Body of pancreas (tissue), 4 donors: ENCODE results near the gene LELP1. TPM values are rescaled to one million over a fixed set of nuclear protein-coding genes. Genes with fewer than 3 reads are reported as not detected.

ENCODE experiments used
- ATAC-seq: fragments of 150-250 bp; one replicate; pipeline ENCODE4 v1.9.1; 2016
- DNase-seq, 4 donors: peaks; one replicate each; pipeline ENCODE4 v3.0.0-alpha.2; 2019
- H3K27ac ChIP-seq, 4 donors: fragments of 200-600 bp; sonication (generic); 1 replicate in 3 of 4; 2 replicates in 1 of 4; pipeline versions ENCODE4 v1.5.1 to v1.6.1; 2016 to 2019; ENCODE audit warnings: mild to moderate bottlenecking in 1 of 4, mixed read lengths in 1 of 4, moderate library complexity in 1 of 4
- H3K27me3 ChIP-seq, 2 donors: fragments of 200-600 bp; sonication (generic); one replicate each; pipeline ENCODE4 v1.6.0; 2016; ENCODE audit warnings: mild to moderate bottlenecking in 1 of 2
- H3K36me3 ChIP-seq, 2 donors: fragments of 200-600 bp; sonication (generic); replicated peaks in 1 of 2; 2 replicates each; pipeline ENCODE4 v1.5.1; 2016; ENCODE audit warnings: low read depth in 2 of 2; ENCODE audit not compliant: insufficient read depth in 1 of 2
- H3K4me1 ChIP-seq: fragments of 200-600 bp; sonication (generic); one replicate; pipeline ENCODE4 v1.6.0; 2016
- H3K4me3 ChIP-seq, 2 donors: fragments of 200-600 bp; sonication (generic); 1 replicate in 1 of 2; 2 replicates in 1 of 2; pipeline ENCODE4 v1.5.1; 2016 to 2019
- H3K9me3 ChIP-seq, 3 donors: fragments of 200-600 bp; sonication (generic); 1 replicate in 2 of 3; 2 replicates in 1 of 3; pipeline ENCODE4 v1.5.1; 2016
- CTCF ChIP-seq, 7 experiments: fragments of 450-650 bp in 4 of 7; fragments of 200-600 bp in 3 of 7; sonication (generic) in 3 of 7; IDR thresholded peaks; one replicate each; pipeline ENCODE4 v1.5.1; 2016 to 2019; ENCODE audit warnings: antibody characterized with exemption in 7 of 7
- POLR2A ChIP-seq, 3 donors: fragments of 450-650 bp; IDR thresholded peaks; one replicate each; pipeline ENCODE4 v1.6.1; 2016; ENCODE audit warnings: antibody characterized with exemption in 3 of 3, mild to moderate bottlenecking in 2 of 3
- WGBS, 2 donors: methylation state at CpG; one replicate each; pipeline ENCODE4 v1.1.5; 2017; 5-methylcytosine and 5-hydroxymethylcytosine counted together
- intact Hi-C: fragments of 100-400 bp; cut with DNase I; formaldehyde crosslinking; loops from one replicate; pipeline ENCODE4 v1.15.1; 2023
- total RNA-seq, 2 donors: library from RNA; depleted of rRNA; stranded (reverse); fragments of >200 nt; gene quantifications; one replicate each; pipeline ENCODE4 v1.1.0, GENCODE V29; 2016

Gene LELP1
- total RNA-seq, 2 donors from 2014 or later: not detected

DNA sequence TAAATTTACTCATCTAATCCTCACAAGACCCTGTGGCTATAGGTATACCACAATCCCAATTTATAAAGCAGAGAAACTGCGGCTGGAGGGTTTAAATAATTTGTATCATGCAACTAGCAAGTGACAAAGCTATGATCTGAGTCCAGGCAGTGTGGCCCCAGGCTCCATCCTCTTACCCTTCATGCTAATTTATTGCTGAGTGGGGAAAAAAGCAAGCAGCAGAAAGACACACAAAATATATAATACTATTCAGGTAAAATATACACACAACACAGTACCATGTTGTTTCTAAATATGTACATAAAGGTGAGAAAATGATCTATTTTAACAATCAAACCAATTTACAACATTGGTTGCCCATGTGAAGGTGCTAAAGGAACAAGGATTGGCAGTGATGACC, 38.9 kb downstream of the LELP1 start:
- Histone ChIP-seq H3K27me3 (no peaks in the 10 kb centered on the region), H3K27ac (no peak overlapping the region), H3K36me3 (no peaks in the 10 kb centered on the region), H3K9me3 (no peaks in the 10 kb centered on the region), H3K4me1 (no peaks in the 10 kb centered on the region), H3K4me3 (no peak overlapping the region)
- WGBS, 2 donors: 69 to 81% methylated on average over 1 of the region's 1 CpG
- DNase-seq (no peak), ATAC-seq (no peak)
- TF ChIP-seq POLR2A (IDR thresholded peaks at IDR 0.05) (no peak), CTCF (IDR thresholded peaks at IDR 0.05) (no peak)
- intact Hi-C loops: no loop called here

- Histone ChIP-seq H3K27me3 (no peaks in the 10 kb centered on the region), H3K27ac (no peak overlapping the region), H3K9me3 (no peaks in the 10 kb centered on the region), H3K4me1 (no peaks in the 10 kb centered on the region), H3K4me3 (no peak overlapping the region), H3K36me3 (no peaks in the 10 kb centered on the region)
- no peak for TF ChIP-seq CTCF (IDR thresholded peaks at IDR 0.05)
- TF ChIP-seq POLR2A (IDR thresholded peaks at IDR 0.05): no peak
- DNase-seq (no peak), ATAC-seq (no peak)
- 75% methylated on average over 4 of the region's 4 CpGs for WGBS, 2 donors
- intact Hi-C loops: no loop called here
Observed at GRCh38 chr1:153245466-153245865, 42.2 kb downstream of the LELP1 start.

DNA sequence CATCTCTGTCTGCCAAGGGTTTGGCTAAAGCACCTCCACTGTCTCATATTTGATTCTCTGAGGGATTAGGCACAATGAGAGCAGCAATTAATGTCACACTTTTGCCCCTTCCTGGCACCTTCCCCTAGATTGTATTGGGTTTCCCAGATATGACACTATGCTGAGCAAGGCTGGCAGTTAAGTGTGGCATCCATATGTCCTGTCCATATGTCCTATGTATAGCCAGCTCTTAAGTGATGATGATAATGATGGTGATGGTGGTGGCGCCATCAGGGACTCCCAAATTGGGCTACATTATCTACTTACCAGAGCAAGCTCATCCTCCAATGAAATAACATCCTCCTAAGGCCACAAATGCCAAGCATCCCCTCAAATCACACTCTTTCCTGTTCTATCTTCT, 42.8 kb downstream of the LELP1 start:
- DNase-seq: no peak
- intact Hi-C loops: no loop called here
- 50 to 74% methylated on average over 1 of the region's 1 CpG for WGBS, 2 donors

DNA sequence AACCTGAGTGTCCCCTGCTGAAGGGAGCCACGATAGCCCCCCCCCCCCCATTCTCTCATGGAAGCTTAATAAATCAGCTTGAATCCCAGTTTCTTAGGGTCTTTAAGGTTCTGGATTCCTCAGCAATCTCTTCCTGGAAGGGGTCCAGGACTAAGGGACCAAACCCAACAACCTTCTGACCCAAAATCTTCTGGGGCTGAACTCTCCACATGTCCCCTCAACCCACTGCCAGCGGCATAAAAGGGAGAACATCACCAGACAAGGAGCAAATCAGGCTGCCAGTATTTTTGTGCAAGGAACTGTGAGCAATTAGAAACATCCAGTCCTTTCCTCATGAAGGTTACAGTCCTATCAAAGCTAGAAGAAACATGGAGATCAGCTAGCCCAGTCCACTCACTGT, 43.6 kb downstream of the LELP1 start:
- Histone ChIP-seq H3K9me3 (no peaks in the 10 kb centered on the region), H3K4me3 (no peak overlapping the region), H3K27ac (no peak overlapping the region), H3K4me1 (no peaks in the 10 kb centered on the region), H3K27me3 (no peaks in the 10 kb centered on the region), H3K36me3 (no peaks in the 10 kb centered on the region)
- TF ChIP-seq POLR2A (IDR thresholded peaks at IDR 0.05) (no peak), CTCF (IDR thresholded peaks at IDR 0.05) (no peak)
- DNase-seq (no peak), ATAC-seq (no peak)
- 33 to 67% methylated on average over 2 of the region's 2 CpGs for WGBS, 2 donors
- intact Hi-C loops: no loop called here

More for the DNA sequence above, 42.8 kb downstream of the LELP1 start:
- Histone ChIP-seq H3K27ac (no peak overlapping the region), H3K4me1 (no peaks in the 10 kb centered on the region), H3K27me3 (no peaks in the 10 kb centered on the region), H3K9me3 (no peaks in the 10 kb centered on the region), H3K4me3 (no peak overlapping the region), H3K36me3 (no peaks in the 10 kb centered on the region)
- TF ChIP-seq POLR2A (IDR thresholded peaks at IDR 0.05) (no peak), CTCF (IDR thresholded peaks at IDR 0.05) (no peak)
- ATAC-seq: no peak

GRCh38 chr1:153248176-153248879, 45.1 kb downstream of the LELP1 start:
- TF ChIP-seq CTCF (IDR thresholded peaks at IDR 0.05): no peak
- TF ChIP-seq POLR2A (IDR thresholded peaks at IDR 0.05): no peak
- Histone ChIP-seq H3K9me3 (no peaks in the 10 kb centered on the region), H3K4me1 (no peaks in the 10 kb centered on the region), H3K36me3 (no peaks in the 10 kb centered on the region), H3K4me3 (no peak overlapping the region), H3K27me3 (no peaks in the 10 kb centered on the region), H3K27ac (no peak overlapping the region)
- DNase-seq (no peak), ATAC-seq (no peak)
- WGBS, 2 donors: 55 to 56% methylated on average over 5 of the region's 5 CpGs
- intact Hi-C loops: no loop called here
